Stimulated activated CD4-positive, alpha-beta T cell treated with anti-CD3 and anti-CD28 coated beads, Interleukin-4, amount 100 ng/mL, for 24 hours (primary cell): ENCODE measurements around the gene GABBR1.

Experiments used
- DNase-seq: peaks from one replicate; pipeline ENCODE4 v3.0.0-alpha.2; 2020

Gene GABBR1

GRCh38 chr6:29652198-29652584 lies 19.2 kb upstream of the GABBR1 start:
- no peak for DNase-seq

GRCh38 chr6:29651413-29652197 lies 18.6 kb upstream of the GABBR1 start:
- DNase-seq: no peak

DNA sequence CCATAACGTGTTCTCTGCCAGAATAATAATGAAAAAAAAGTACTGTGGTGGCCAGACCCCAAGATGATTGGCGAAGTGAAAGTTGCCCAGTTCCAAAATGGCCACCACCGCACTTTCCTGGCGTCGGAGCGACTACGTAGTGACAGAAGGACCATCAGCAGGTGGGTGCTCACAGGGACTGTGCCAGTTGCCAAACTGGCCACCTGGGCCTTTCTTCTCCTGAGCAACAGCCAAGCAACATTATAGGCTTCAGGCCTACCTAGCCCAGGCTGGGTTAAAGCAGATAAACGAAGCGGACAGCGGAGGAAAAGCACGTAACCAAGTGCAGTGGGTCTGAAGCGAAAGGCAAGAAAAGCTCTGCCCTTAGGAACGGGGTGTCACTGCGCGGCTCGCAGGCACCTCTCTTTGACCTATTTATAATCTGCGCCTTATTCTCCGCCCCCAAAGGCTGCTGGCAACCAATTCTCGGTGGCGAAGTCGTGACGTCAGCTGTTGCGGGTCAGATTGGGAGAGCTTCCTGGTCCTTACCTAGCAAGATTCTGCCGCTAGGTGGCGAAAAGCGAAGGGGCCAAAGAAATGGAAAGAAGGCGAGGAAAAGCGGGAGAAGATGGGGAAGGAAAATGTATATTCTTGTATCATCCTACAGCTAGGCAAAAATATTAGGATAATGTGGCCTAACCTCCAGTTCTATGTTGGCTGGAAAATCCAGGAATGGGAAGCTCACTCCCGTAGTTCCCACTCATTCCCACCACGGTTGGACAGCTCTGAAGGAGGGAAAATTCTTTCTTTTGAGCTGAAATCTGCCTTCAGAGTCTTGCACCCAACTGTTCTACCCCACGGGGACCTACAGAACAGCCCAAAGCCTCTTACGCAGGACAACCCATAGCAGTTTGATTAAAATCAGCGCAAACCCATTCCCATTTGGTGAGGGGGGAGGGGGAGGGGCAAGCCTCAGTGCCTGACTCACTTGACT lies 17.0 kb upstream of the GABBR1 start:
- peak; percentile 99 for DNase-seq

GRCh38 chr6:29647927-29648642 lies 15.1 kb upstream of the GABBR1 start:
- no peak for DNase-seq

DNA sequence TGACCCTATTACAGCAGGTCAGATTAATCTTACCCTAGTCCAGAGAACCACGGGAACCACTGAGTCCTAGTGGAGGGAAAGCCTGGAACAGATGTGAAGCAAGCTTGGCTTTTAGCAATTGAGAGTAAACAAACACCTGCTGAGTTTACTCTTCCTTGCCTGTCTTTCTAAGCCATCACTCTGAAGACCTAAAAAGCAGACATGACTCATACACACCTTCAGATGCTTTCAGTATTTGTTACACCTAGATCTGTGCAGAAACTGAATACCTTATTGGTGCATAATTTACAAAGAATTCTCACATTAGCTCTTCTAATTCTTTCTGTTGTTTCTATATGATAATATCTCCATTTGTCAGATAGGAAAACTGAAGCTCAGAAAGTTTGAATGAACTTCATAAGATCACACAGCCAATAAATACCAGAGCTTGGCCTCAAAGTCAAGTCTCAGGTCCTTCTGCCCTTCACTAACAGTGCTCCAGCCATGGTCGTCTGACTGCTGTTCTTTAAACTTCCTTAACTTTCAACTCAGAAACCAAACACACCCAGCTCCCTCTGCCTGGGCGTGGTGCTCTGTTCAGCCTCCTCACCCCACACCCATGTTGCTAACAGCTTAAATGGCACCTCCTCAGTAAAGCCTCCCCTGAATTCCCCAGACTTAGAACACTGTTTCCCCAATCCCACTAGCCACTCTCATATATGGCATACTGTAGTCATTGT lies 8.6 kb upstream of the GABBR1 start:
- no peak for DNase-seq

GRCh38 chr6:29637247-29637646 lies 4.3 kb upstream of the GABBR1 start:
- DNase-seq: no peak

GRCh38 chr6:29633534-29633905 lies 537 bp upstream of the GABBR1 start:
- no peak for DNase-seq

DNA sequence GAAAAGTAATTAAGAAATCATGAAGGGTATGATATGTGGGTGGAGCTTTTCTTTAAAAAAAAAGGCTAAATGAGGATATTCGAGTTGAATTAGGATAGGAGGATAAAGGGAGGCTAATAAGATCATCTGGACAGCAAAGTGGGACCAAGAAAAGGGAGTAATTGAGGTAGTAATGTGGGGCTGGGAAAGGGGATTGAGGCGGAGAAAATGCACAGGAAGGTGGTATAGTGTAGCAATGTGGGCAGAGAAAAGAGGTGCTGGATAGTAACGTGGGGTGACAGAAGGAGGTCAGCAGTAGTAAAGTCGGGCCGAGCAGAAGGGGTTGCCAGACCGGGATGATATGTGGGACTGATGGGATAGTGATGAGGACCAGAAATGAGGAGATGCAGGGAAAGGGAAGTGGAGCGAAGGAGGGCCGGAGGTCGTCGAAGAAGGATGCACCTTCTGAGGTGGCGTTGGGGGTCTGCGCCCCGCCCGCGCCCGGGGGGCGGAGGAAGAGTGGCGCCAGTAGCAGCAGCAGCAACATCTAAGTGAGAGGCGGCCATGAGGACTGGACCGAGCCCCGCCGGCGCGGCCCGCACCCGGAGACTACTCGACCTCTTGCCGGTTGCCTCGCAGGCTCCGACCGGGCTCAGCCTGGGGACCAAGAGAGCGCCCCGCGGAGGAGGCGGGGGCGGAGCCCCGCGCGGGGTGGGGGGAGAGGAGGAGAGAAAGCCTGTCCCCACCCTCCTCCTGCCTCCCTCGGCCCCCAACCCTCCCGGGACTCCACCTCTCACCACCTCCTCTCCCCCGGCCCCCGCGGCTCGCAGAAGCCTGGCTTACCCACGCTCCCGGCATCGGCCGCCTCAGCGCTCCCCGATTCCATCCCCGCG lies 887 bp downstream of the GABBR1 start:
- DNase-seq: peak; percentile 43

GRCh38 chr6:29631209-29631810 lies 1.7 kb downstream of the GABBR1 start:
- DNase-seq: no peak

- DNase-seq: no peak
Observed at GRCh38 chr6:29630315-29630714, 2.7 kb downstream of the GABBR1 start.

- DNase-seq: no peak
Observed at GRCh38 chr6:29629571-29629970, 3.4 kb downstream of the GABBR1 start.

DNA sequence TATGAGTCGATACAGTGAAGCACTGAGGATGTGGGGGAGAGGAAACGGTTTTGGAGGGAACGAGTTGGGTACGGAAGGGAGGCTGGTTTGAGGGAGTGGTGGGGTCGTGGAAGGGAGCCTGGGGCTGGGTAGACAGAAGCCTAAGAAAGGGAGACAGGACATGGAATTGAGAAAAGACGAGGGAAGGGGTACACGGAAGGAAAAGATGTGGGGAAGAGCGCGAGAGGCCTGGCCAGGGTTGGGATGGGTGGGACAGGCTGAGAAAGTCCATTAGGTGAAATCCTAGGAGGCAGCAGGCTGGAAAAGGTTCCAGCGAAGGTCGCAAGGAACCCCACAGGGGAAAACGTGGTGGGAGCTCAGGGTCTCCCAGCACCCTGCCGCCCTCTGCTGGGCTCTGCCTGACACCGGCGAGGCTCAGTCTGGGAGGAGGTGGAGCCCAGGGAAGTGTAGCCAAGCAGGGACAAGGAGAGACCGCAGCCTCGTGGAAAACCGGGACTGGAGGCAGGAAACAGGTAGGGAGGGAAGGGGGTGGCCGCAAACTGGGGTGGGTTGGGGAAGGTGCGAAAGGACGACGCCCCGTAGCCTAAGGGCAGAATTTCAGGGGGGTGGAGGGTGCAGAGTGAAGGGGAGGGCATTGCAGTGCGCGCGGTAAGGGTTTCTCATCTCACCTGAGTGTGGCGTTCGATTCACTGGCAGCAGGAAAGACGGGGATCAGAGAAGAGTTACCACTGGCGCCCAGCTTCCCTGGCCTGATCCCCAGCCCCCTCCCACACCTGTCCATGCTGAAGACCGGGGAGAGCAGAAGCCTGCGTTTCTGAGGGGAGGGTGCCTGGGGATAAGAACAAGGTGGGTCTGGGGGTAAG lies 4.3 kb downstream of the GABBR1 start:
- DNase-seq: peak; percentile 68

DNA sequence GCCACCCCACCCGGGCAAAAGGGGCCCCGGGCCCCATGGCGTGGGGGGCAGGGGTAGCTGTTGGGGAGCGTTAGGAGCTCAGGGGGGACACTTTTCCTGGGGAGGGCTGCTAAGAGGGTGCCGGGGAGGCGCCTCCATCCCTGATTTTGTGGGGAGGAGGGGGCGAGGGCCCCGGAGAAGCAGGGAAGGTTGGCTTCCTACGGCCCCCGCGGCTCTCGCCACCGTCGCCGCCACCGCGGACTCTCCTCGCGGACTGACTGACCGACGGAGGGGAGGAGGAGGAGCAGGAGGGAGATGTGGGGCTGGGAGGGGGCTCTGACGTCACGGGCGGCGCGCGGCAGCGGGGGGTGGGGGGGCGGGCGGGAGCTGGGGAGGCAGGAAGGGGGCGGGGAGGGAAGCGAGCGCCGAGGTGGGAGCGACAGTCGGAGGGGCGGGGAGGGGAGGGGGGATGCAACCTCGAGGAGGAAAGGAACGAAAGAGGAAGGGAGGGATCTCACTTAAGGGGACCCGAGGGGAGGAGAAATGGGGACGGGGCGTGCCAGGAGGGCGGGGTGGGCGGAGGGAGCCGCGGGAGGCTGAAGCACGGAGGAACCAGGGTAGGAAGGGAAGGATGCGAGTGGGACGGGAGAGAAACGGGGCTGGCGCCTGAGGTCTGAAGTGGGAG lies 5.1 kb downstream of the GABBR1 start:
- peak; percentile 47 for DNase-seq

- DNase-seq: no peak
Observed at GRCh38 chr6:29626948-29627754, 5.8 kb downstream of the GABBR1 start.

GRCh38 chr6:29625337-29625930 lies 7.5 kb downstream of the GABBR1 start:
- no peak for DNase-seq

- no peak for DNase-seq
Observed at GRCh38 chr6:29624520-29624961, 8.4 kb downstream of the GABBR1 start.

DNA sequence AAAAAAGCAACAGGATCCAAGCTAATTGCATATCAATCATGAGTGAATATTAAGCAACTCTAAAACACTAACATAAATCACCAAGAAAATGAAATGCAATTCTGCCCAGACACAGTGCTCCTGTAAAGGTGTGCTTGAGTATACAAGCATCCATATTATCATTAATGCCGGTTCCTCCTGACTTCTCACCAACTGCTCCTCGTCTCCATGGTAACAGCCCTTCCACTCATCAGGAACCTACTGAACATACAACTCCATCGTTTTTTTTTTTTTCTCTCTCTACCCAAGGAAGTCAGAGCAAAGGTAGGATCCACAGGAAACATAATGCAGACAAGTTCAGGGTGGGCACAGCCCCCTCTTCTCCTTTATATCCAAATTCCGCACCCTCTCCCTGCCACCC lies 12.4 kb downstream of the GABBR1 start:
- no peak for DNase-seq

DNA sequence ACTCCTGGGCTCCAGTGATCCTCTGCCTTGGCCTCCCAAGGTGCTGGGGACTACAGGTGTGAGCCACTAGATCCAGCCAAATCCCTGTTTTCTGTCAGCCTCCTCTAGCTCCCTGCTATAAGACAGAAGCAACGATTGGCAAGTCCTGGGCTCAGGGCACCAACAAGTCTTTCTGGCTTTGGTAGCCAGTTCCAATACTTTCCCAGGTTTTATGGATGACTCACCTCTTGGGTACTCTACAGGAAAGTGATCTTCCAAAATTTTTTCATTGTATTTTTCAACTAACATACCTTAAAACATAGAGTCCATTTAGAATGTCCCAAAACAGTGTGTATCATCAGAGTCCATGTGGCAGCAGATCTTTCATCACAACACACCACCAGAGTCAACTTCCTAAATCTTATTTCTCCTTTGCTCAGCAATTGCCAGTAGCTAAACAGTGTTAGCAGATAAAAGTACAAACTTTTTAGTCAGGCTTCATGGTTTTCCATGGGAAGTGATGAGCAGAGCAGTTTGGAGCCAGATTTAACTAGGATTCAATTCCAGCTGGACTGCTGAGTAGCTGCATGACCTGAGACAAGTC lies 13.3 kb downstream of the GABBR1 start:
- no peak for DNase-seq
